Measurements from ENCODE around the gene SMARCA4.

SMARCA4 gene

DNA sequence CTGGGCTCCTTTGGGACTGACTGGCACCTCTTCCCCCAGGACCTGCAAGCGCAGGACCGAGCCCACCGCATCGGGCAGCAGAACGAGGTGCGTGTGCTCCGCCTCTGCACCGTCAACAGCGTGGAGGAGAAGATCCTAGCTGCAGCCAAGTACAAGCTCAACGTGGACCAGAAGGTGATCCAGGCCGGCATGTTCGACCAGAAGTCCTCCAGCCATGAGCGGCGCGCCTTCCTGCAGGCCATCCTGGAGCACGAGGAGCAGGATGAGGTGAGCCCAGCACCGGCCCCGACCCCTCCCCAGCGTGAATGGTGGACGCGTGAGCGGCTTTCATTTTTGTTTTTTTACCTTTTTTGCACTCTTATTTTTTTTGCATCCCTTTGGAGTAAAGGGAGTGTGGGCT lies 72.4 kb downstream of the SMARCA4 start:
- H3K4me3 ChIP-seq (ENCODE audit: low read depth, low read length) = no peak overlapping the region

DNA sequence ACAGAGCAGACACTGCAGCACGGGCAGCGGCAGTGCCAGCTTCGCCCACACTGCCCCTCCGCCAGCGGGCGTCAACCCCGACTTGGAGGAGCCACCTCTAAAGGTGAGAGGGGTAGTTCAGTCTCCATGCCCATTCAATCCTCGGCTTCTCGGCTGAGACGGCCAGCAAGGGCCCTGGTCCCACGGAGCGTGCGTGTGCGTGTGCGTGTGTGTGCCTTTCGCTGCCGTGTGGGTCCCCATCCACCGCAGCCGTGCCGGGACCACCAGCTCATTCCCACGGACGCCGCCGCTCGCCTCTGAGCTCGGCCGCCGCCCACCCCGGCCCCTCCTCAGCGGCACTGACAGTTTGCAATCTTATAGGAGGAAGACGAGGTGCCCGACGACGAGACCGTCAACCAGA lies 72.9 kb downstream of the SMARCA4 start:
- H3K4me3 ChIP-seq (ENCODE audit: low read depth, low read length) = no peak overlapping the region

DNA sequence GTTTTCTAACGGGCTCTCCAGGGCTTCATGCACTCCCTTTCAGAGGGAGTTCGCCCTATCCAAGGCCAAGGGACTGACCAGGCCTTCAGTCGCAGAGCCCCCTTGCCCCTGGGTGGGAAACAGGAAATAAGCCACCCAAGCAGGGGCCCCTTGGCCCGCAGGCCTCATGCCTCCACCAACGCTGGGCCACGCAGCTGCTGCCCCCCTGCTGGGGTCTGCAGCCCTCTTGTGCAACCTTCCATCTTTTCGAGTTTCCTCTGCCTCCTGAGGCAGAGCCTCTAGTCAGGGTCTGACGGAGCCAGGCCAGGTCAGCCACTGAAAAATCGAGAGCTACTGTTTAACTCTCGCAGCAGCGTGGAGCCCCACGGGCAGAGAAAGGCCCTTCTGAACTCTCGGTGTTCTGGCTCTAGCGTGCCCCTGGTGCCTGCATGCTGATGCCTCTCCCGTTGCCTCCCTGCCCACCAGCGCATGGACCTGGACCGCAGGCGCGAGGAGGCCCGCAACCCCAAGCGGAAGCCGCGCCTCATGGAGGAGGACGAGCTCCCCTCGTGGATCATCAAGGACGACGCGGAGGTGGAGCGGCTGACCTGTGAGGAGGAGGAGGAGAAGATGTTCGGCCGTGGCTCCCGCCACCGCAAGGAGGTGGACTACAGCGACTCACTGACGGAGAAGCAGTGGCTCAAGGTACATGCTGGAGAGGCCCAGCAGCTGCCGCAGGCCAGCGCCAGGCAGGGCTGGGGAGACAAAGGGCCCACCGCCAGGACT lies 73.8 kb downstream of the SMARCA4 start:
- no peak overlapping the region for H3K4me3 ChIP-seq (ENCODE audit: low read depth, low read length)

- no peak overlapping the region for H3K4me3 ChIP-seq (ENCODE audit: low read depth, low read length)
These were observed 74.9 kb downstream of the SMARCA4 start for GRCh38 chr19:11035441-11036377.

GRCh38 chr19:11038511-11038910 lies 77.7 kb downstream of the SMARCA4 start:
- H3K4me3 ChIP-seq (ENCODE audit: low read depth, low read length) = no peak overlapping the region

DNA sequence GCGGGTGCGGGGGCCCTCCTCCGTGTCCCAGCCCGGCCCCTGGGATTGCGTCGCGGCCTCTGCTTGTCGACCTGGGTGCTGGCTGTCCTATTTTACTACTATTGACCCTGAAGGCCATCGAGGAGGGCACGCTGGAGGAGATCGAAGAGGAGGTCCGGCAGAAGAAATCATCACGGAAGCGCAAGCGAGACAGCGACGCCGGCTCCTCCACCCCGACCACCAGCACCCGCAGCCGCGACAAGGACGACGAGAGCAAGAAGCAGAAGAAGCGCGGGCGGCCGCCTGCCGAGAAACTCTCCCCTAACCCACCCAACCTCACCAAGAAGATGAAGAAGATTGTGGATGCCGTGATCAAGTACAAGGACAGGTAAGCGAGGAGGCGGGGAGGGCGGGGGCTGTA lies 80.4 kb downstream of the SMARCA4 start:
- no peak overlapping the region for H3K4me3 ChIP-seq (ENCODE audit: low read depth, low read length)

GRCh38 chr19:11041966-11042627 lies 81.3 kb downstream of the SMARCA4 start:
- H3K4me3 ChIP-seq (ENCODE audit: low read depth, low read length) = no peak overlapping the region

DNA sequence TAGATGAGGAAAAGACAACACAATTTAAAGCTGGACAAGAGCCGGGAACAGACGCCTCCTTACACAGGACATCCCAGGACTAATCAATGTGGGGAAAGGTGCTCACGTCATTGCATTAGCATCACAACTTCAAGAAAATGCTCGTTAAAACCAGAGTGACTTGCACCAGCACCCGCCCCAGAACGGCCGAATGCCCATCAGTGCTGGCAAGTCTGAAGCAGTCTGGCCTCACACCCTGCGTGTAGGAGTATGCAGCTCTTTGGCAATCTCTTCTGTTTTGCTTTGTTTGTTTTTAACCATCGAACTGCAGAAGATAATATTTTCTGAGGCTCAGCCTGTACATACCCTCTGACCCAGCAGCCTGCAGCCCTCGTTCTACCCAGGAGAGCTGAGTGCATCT lies 83.6 kb downstream of the SMARCA4 start:
- no peak overlapping the region for H3K4me3 ChIP-seq (ENCODE audit: low read depth, low read length)

DNA sequence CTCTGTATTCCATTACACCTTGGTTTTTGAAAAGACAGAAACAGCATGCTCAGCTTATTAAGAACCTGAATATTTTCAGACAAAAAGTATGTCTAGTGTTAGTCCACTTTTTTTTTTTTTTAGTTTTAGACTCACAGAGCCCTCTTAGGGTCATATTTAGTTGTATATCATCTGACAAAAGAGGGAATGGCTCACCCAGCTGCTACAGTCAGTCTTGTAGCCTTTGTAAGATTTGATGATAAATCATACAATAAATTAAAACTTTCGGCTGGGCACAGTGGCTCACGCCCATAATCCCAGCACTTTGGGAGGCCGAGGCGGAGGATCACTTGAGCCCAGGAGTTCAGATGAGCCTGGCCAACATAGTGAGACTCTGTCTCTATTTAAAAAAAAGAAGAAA lies 84.7 kb downstream of the SMARCA4 start:
- no peak overlapping the region for H3K4me3 ChIP-seq (ENCODE audit: low read depth, low read length)

DNA sequence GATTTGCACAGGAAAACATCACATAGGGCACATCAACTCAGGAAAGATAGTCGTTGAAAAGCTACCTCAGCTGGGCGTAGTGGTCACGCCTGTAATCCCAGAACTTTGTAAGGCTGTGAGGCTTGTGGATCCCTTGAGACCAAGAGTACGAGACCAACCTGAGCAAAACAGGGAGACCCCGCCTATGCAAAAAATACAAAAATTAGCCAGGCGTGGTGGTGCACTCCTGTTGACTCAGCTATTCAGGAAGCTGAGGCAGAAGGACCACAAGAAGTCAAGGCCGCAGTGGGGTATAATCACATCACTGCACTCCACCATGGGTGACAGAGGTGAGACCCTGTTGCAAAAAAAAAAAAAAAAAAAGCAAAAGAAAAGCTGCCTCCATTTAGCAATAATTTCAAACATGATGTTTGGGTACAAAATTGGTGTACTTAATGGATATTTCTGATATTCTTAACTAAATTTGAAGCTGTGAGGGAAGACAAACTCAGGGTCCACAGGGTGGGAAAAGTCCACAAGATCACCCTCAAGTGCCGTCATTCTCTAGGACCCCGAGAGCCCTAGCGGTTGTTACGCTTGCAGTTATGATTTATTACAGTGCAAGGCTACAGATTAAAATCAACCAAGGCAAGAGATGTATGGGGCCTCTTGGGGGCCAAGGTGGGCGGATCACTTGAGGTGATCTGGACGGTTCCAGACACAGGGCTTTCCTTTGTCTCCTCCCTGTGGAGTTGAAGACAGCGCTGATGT lies 86.0 kb downstream of the SMARCA4 start:
- no peak overlapping the region for H3K4me3 ChIP-seq (ENCODE audit: low read depth, low read length)

DNA sequence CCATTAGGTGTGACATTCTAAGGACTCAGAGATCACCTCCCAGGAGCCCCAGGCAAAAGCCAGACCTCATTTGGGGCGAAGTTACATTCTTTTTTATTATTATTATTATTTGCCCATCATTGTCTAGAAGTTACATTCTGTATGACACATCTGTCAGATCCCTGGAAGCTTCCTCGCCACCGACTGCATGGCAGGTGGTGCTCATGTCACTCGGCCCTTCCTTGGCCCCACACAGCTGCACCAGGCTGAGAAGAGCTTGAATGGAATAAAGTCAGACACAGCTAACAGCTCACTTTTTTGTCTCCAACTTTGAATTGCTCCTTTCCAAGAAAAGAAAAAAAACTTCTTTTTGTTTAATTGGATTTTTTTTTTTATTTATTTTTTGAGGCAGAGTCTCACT lies 87.0 kb downstream of the SMARCA4 start:
- no peak overlapping the region for H3K4me3 ChIP-seq (ENCODE audit: low read depth, low read length)

GRCh38 chr19:11050323-11051114 lies 89.7 kb downstream of the SMARCA4 start:
- no peak overlapping the region for H3K4me3 ChIP-seq (ENCODE audit: low read depth, low read length)

DNA sequence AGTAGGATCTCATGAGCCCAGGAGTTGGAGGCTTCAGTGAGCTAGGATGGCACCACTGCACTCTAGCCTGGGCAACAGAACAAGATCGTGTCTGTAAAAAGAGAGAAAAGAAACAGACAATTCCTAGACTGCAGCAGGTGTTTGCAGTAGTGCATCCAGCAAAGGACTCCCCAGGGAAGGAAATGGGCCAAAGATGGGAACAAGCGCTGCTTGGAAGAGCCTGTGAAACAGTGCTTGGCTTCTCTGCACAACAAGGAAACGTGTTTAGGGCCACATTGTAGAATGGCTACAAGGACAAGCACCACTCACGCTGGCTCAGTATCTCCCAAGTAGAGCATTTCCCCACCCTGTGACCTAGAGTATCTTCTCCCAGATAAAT lies 93.0 kb downstream of the SMARCA4 start:
- no peak overlapping the region for H3K4me3 ChIP-seq (ENCODE audit: low read depth, low read length)

DNA sequence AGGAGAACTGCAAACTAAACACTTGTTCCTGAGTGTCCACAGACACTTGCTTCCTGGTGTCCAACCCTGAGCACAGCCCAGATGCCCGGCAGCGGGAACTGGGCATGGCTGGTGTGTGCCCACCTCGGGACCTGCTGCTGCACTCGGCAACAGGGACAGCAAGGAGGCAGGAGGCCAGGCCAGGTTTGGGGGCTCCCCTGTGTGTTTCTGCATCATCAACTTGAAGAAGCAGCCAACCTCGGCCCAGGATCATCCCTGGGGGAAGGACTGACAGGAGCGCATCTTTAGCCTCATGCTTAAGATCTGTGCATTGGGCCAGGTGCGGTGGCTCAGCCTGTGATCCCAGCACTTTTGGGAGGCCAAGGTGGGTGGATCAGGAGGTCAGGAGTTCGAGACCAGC lies 93.4 kb downstream of the SMARCA4 start:
- H3K4me3 ChIP-seq (ENCODE audit: low read depth, low read length) = no peak overlapping the region

DNA sequence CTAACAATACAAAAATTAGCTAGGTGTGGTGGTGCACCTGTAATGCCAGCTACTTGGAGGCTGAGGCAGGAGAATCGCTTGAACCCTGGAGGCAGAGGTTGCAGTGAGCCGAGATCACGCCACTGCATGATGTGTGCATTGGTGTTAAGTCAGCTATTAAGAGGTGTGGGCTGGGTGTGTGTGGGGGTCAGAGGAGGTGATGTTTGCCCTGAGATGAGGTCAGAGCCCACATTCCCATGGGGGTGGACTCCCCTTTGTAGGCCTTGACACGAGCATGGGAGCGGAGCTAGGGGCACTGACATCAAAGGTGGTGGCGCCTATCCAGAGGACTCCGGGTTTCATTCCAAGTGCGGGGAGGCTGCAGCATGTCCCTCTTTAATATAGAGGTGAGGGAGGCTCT lies 93.8 kb downstream of the SMARCA4 start:
- no peak overlapping the region for H3K4me3 ChIP-seq (ENCODE audit: low read depth, low read length)

DNA sequence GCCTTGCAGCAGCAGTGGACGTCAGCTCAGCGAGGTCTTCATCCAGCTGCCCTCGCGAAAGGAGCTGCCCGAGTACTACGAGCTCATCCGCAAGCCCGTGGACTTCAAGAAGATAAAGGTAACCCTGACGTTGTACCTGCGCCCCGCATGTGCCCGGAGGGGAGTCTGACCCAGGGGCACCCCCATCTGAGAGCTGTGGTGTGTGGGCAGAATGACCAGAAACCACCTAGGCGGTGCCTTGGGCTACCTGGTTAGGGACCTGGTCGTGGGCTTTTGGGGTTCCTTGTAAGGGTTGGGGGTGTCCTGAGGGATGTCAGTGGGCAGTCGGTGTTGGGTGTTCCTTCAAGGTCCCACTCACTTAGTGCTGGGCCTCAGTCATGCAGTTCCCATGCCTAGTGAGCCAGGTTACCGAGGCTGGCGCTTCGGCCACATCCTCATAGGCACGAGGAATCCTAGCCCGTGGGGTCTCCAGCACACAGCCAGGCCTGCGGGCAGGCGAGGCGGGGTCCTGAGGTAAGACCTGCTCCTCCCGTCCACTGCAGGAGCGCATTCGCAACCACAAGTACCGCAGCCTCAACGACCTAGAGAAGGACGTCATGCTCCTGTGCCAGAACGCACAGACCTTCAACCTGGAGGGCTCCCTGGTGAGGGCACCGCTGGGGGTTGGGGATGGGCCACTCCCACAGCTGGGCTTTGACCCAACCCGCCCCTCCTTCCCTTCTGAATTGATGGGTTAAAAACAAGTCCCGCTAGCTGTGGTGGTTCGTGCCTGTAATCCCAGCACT lies 97.6 kb downstream of the SMARCA4 start:
- H3K4me3 ChIP-seq (ENCODE audit: low read depth, low read length) = no peak overlapping the region

DNA sequence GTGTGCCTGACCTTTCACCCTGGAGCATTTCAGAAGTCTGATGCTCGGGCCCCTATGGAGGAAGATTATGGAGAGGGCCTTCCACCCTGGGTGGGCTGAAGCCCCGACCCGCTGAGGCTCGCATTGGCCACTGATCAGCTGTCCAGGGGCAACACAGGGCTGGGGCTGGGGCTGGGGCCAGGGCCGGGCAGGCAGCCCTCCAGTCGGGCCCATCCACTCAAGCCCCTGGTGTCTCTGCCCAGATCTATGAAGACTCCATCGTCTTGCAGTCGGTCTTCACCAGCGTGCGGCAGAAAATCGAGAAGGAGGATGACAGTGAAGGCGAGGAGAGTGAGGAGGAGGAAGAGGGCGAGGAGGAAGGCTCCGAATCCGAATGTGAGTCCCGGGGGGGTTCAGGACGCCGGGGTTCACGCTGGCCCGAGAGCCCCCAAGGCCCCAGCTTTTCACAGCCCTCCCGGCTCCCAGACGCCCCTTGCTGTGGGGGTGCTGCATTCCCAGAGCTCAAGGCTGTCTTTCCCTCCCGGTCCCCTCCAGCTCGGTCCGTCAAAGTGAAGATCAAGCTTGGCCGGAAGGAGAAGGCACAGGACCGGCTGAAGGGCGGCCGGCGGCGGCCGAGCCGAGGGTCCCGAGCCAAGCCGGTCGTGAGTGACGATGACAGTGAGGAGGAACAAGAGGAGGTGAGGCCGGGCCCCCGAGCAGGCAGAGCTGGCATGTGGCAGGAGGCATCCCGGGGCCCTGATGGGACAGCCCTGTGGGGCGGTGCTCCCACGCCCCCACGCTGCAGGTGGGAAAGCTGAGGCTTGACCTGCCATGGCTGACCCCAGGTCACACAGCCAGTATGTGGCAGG lies 98.9 kb downstream of the SMARCA4 start:
- H3K4me3 ChIP-seq (ENCODE audit: low read depth, low read length) = no peak overlapping the region

DNA sequence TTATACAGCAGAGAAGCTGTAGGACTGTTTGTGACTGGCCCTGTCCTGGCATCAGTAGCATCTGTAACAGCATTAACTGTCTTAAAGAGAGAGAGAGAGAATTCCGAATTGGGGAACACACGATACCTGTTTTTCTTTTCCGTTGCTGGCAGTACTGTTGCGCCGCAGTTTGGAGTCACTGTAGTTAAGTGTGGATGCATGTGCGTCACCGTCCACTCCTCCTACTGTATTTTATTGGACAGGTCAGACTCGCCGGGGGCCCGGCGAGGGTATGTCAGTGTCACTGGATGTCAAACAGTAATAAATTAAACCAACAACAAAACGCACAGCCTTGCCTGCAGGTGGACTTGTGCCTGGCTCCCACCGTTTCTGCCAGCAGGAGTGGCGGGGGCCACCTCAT lies 101.1 kb downstream of the SMARCA4 start:
- no peak overlapping the region for H3K4me3 ChIP-seq (ENCODE audit: low read depth, low read length)

All from iPS-11a (cell line).